ENCODE data around the gene PRPF6.

PRPF6 gene

GRCh38 chr20:64080813-64081623 is 100.1 kb downstream of the PRPF6 start:
- DNase-seq: no peak

- DNase-seq: no peak
Observed at GRCh38 chr20:64081624-64081964, 100.7 kb downstream of the PRPF6 start.

- no peak for DNase-seq
Observed at GRCh38 chr20:64082126-64082731, 101.3 kb downstream of the PRPF6 start.

Measured in NCI-H748 treated with DMSO at 0.1 percent for 48 hours (cell line).